Activated CD8-positive, alpha-beta T cell treated with anti-CD3 and anti-CD28 coated beads for 36 hours (primary cell): ENCODE results near the gene LSS. TPM values are rescaled to one million over a fixed set of nuclear protein-coding genes. Genes with fewer than 3 reads are reported as not detected.
A peak's percentile ranks its signal among the peaks of the same experiment; 100 is the strongest.
"Not testable (repeated sequence)": the region's sequence is repeated elsewhere in the genome, so short reads cannot be mapped to it uniquely, and the experiment has no call there.

Experiments used
- ATAC-seq: fragments of 200-7000 bp; cut with Tn5 transposase; one replicate; pipeline ENCODE4 v1.10.0; 2021; ENCODE audit warnings: mild to moderate bottlenecking, moderate library complexity
- CTCF ChIA-PET: fragments of 350-600 bp; sonication (Branson Sonifier 250); formaldehyde crosslinking; loops from one replicate; lab custom pipeline; 2021; ENCODE audit warnings: antibody characterized with exemption; lab: Charles Lee
- POLR2A ChIA-PET: fragments of 350-600 bp; sonication (Branson Sonifier 250); formaldehyde crosslinking; loops from one replicate; lab custom pipeline; 2021; ENCODE audit warnings: antibody characterized with exemption; lab: Charles Lee
- DNase-seq: peaks from one replicate; pipeline ENCODE4 v3.0.0-alpha.2; 2020
- H3K27ac Mint-ChIP-seq: one replicate; pipeline ENCODE4 v1.8.0; 2021; ENCODE audit warnings: mild to moderate bottlenecking, mixed read lengths
- H3K27me3 Mint-ChIP-seq: one replicate; pipeline ENCODE4 v1.8.0; 2021; ENCODE audit warnings: mixed read lengths
- H3K36me3 Mint-ChIP-seq: one replicate; pipeline ENCODE4 v1.8.0; 2021; ENCODE audit warnings: low read depth, mixed read lengths
- H3K4me1 Mint-ChIP-seq: one replicate; pipeline ENCODE4 v1.8.0; 2021; ENCODE audit warnings: low read depth, mixed read lengths
- H3K4me3 Mint-ChIP-seq: one replicate; pipeline ENCODE4 v1.8.0; 2021; ENCODE audit warnings: mild to moderate bottlenecking, moderate library complexity, mixed read lengths
- H3K9me3 Mint-ChIP-seq: one replicate; pipeline ENCODE4 v1.8.0; 2021; ENCODE audit warnings: mixed read lengths
- CTCF ChIP-seq: fragments of 200-600 bp; IDR thresholded peaks from one replicate; pipeline ENCODE4 v1.8.0; 2022; ENCODE audit warnings: antibody characterized with exemption, mild to moderate bottlenecking
- intact Hi-C: fragments of 100-400 bp; cut with micrococcal nuclease; formaldehyde crosslinking; loops from one replicate; pipeline ENCODE4 v1.10.0; 2022
- total RNA-seq, 2 experiments: library from RNA; stranded (reverse); gene quantifications; one replicate each; pipeline ENCODE4 v1.2.3, GENCODE V29; 2021

The LSS gene
- total RNA-seq, 2 experiments from 2014 or later, result 20.3 to 20.4 TPM

- Mint-ChIP-seq H3K4me1 (peaks cover 46% of the 10 kb centered on the region), H3K36me3 (peaks cover 43% of the 10 kb centered on the region), H3K27me3 (no peaks in the 10 kb centered on the region), H3K4me3 (peak overlapping the region; percentile 76), H3K9me3 (no peaks in the 10 kb centered on the region), H3K27ac (peak overlapping the region; percentile 97)
- DNase-seq, result no peak
- POLR2A ChIA-PET, result interaction anchor here (0.6 to 1.6 kb wide), 4 partner anchors 10 to 96 kb away, joined by 3 to 4 read pairs (median 4); no protein-coding TSS in a partner anchor
- peak; percentile 36 for ATAC-seq
- TF ChIP-seq CTCF, result peak; percentile 65
- CTCF ChIA-PET, result interaction anchor here (0.9 to 2.2 kb wide), 6 partner anchors 15 to 86 kb away, joined by 3 to 8 read pairs (median 4); partner anchors contain the start of genes MCM3AP and YBEY
- intact Hi-C loops, result no loop called here
Observed at GRCh38 chr21:46229133-46229922, 754 bp upstream of the LSS start.

GRCh38 chr21:46227811-46228344, 696 bp downstream of the LSS start:
- no peaks in the 10 kb centered on the region for H3K9me3 Mint-ChIP-seq
- no peak for DNase-seq
- intact Hi-C loops, result no loop called here
- ATAC-seq, result no peak
- POLR2A ChIA-PET, result interaction anchor here (1.1 kb wide), 1 partner anchor 73 kb away, joined by 3 read pairs; no protein-coding TSS in a partner anchor
- peak overlapping the region; percentile 26 for H3K27ac Mint-ChIP-seq
- CTCF ChIA-PET, result interaction anchor here (1.8 kb wide), 1 partner anchor 84 kb away, joined by 6 read pairs; no protein-coding TSS in a partner anchor
- TF ChIP-seq CTCF, result no peak
- peaks cover 29% of the 10 kb centered on the region for H3K36me3 Mint-ChIP-seq
- H3K4me3 Mint-ChIP-seq, result peak overlapping the region; percentile 76
- H3K27me3 Mint-ChIP-seq, result no peaks in the 10 kb centered on the region
- peaks cover 34% of the 10 kb centered on the region for H3K4me1 Mint-ChIP-seq

- intact Hi-C loops, result no loop called here
- no peak for ATAC-seq
Observed at GRCh38 chr21:46226920-46227599, 1.5 kb downstream of the LSS start.

GRCh38 chr21:46226146-46226545, 2.4 kb downstream of the LSS start:
- Mint-ChIP-seq H3K27ac (no peak overlapping the region), H3K27me3 (no peaks in the 10 kb centered on the region), H3K4me1 (peaks cover 31% of the 10 kb centered on the region), H3K36me3 (peaks cover 11% of the 10 kb centered on the region), H3K4me3 (no peak overlapping the region), H3K9me3 (no peaks in the 10 kb centered on the region)
- ChIA-PET POLR2A (no interaction called here), CTCF (interaction anchor here (1.9 kb wide), 1 partner anchor 24 kb away, joined by 4 read pairs; no protein-coding TSS in a partner anchor)
- no peak for ATAC-seq
- intact Hi-C loops, result no loop called here
- no peak for TF ChIP-seq CTCF
- DNase-seq, result no peak

More at GRCh38 chr21:46226920-46227599, 1.5 kb downstream of the LSS start:
- no peak for DNase-seq
- H3K9me3 Mint-ChIP-seq, result no peaks in the 10 kb centered on the region
- H3K4me1 Mint-ChIP-seq, result peaks cover 34% of the 10 kb centered on the region
- H3K4me3 Mint-ChIP-seq, result peak overlapping the region; percentile 76
- no peak overlapping the region for H3K27ac Mint-ChIP-seq
- POLR2A ChIA-PET, result no interaction called here
- H3K36me3 Mint-ChIP-seq, result peaks cover 20% of the 10 kb centered on the region
- no peak for TF ChIP-seq CTCF
- no peaks in the 10 kb centered on the region for H3K27me3 Mint-ChIP-seq
- CTCF ChIA-PET, result interaction anchor here (1.8 kb wide), 1 partner anchor 83 kb away, joined by 6 read pairs; no protein-coding TSS in a partner anchor

GRCh38 chr21:46223661-46224060, 4.9 kb downstream of the LSS start:
- H3K27me3 Mint-ChIP-seq, H3K36me3 Mint-ChIP-seq, DNase-seq, POLR2A ChIA-PET, H3K4me3 Mint-ChIP-seq, H3K27ac Mint-ChIP-seq, ATAC-seq, H3K9me3 Mint-ChIP-seq, CTCF ChIA-PET, intact Hi-C loops: not testable (repeated sequence)
- H3K4me1 Mint-ChIP-seq, result peaks cover 22% of the 10 kb centered on the region
